ENCODE data around the gene SPATA2. TPM values are rescaled to one million over a fixed set of nuclear protein-coding genes. Genes with fewer than 3 reads are reported as not detected.

SPATA2 gene
- total and polyA plus RNA-seq, 7 donors = 2.1 to 12.5 (median 4.7) TPM

GRCh38 chr20:49909499-49910339 is 5.6 kb downstream of the SPATA2 start:
- H3K4me3 ChIP-seq = no peak overlapping the region
- no peak for TF ChIP-seq EP300 (IDR thresholded peaks at IDR 0.05)
- TF ChIP-seq POLR2AphosphoS5 (IDR thresholded peaks at IDR 0.05) = no peak
- TF ChIP-seq POLR2A (IDR thresholded peaks at IDR 0.05) = no peak
- TF ChIP-seq CTCF (IDR thresholded peaks at IDR 0.05) = no peak
- no peak for DNase-seq
- peak overlapping the region in 3 of 4 donors; percentile 29 to 62 (median 37) for H3K27ac ChIP-seq
- H3K27me3 ChIP-seq = no peaks in the 10 kb centered on the region
- no peaks in the 10 kb centered on the region for H3K9me3 ChIP-seq
- peaks cover 0 to 51% (median 25%) of the 10 kb centered on the region in 4 donors for H3K36me3 ChIP-seq
- intact Hi-C loops (cut with DNase I) = loop anchor here (10.0 kb wide), 1 partner anchor 275 kb away; no protein-coding TSS in a partner anchor
- 18 to 69% methylated on average over 28 of the region's 28 CpGs for WGBS, 2 donors
- H3K4me1 ChIP-seq = peaks cover 0 to 34% (median 29%) of the 10 kb centered on the region in 4 donors

- Histone ChIP-seq H3K9me3 (no peaks in the 10 kb centered on the region), H3K4me3 (no peak overlapping the region), H3K27me3 (no peaks in the 10 kb centered on the region), H3K4me1 (peaks cover 0 to 19% (median 14%) of the 10 kb centered on the region in 4 donors), H3K36me3 (peaks cover 0 to 65% (median 29%) of the 10 kb centered on the region in 4 donors), H3K27ac (no peak overlapping the region)
- 95 to 97% methylated on average over 11 of the region's 11 CpGs for WGBS, 2 donors
- no peak for TF ChIP-seq EP300 (IDR thresholded peaks at IDR 0.05)
- TF ChIP-seq POLR2AphosphoS5 (IDR thresholded peaks at IDR 0.05) = no peak
- TF ChIP-seq CTCF (IDR thresholded peaks at IDR 0.05) = no peak
- no peak for TF ChIP-seq POLR2A (IDR thresholded peaks at IDR 0.05)
- DNase-seq = no peak
- intact Hi-C loops (cut with DNase I) = no loop called here
These were observed 7.1 kb downstream of the SPATA2 start for GRCh38 chr20:49908258-49908565.

- TF ChIP-seq CTCF (IDR thresholded peaks at IDR 0.05) (no peak), EP300 (IDR thresholded peaks at IDR 0.05) (no peak), POLR2A (IDR thresholded peaks at IDR 0.05) (no peak), POLR2AphosphoS5 (IDR thresholded peaks at IDR 0.05) (no peak)
- H3K27me3 ChIP-seq = no peaks in the 10 kb centered on the region
- intact Hi-C loops (cut with DNase I) = no loop called here
- no peak for DNase-seq
- no peak overlapping the region for H3K4me3 ChIP-seq
- no peak overlapping the region for H3K27ac ChIP-seq
- WGBS, 2 donors = 92 to 95% methylated on average over 19 of the region's 19 CpGs
- H3K36me3 ChIP-seq = peaks cover 0 to 69% (median 29%) of the 10 kb centered on the region in 4 donors
- peaks cover 0 to 14% (median 10%) of the 10 kb centered on the region in 4 donors for H3K4me1 ChIP-seq
- no peaks in the 10 kb centered on the region for H3K9me3 ChIP-seq
These were observed 7.7 kb downstream of the SPATA2 start for GRCh38 chr20:49907405-49908257.

- intact Hi-C loops (cut with DNase I) = no loop called here
- H3K4me3 ChIP-seq = no peak overlapping the region
- H3K27ac ChIP-seq = no peak overlapping the region
- no peak for TF ChIP-seq EP300 (IDR thresholded peaks at IDR 0.05)
- no peak for TF ChIP-seq CTCF (IDR thresholded peaks at IDR 0.05)
- no peak for TF ChIP-seq POLR2A (IDR thresholded peaks at IDR 0.05)
- TF ChIP-seq POLR2AphosphoS5 (IDR thresholded peaks at IDR 0.05) = no peak
- H3K27me3 ChIP-seq = no peaks in the 10 kb centered on the region
- 94 to 95% methylated on average over 15 of the region's 15 CpGs for WGBS, 2 donors
- H3K4me1 ChIP-seq = peaks cover 0 to 13% (median 10%) of the 10 kb centered on the region in 4 donors
- H3K9me3 ChIP-seq = no peaks in the 10 kb centered on the region
- no peak for DNase-seq
- H3K36me3 ChIP-seq = peaks cover 0 to 69% (median 29%) of the 10 kb centered on the region in 4 donors
These were observed 8.6 kb downstream of the SPATA2 start for GRCh38 chr20:49906615-49907154.
